ENCODE results near the gene SMIM45.

The SMIM45 gene

GRCh38 chr22:41963453-41964111, 11.6 kb downstream of the SMIM45 start:
- H3K36me3 ChIP-seq, result no peaks in the 10 kb centered on the region
- no peak overlapping the region for H3K27ac ChIP-seq
- no peaks in the 10 kb centered on the region for H3K4me1 ChIP-seq (ENCODE audit: control insufficient read depth in 1 of 2, insufficient read depth in 1 of 2, low read depth in 1 of 2, low read length in 1 of 2)
- no peak for TF ChIP-seq CTCF (IDR thresholded peaks at IDR 0.05)
- no peaks in the 10 kb centered on the region for H3K9me3 ChIP-seq
- no peak overlapping the region for H3K4me3 ChIP-seq (ENCODE audit: low read depth in 1 of 2, low read length in 1 of 2)
- peaks cover 8% of the 10 kb centered on the region for H3K27me3 ChIP-seq

GRCh38 chr22:41964112-41964491, 12.2 kb downstream of the SMIM45 start:
- no peaks in the 10 kb centered on the region for H3K4me1 ChIP-seq (ENCODE audit: control insufficient read depth in 1 of 2, insufficient read depth in 1 of 2, low read depth in 1 of 2, low read length in 1 of 2)
- H3K36me3 ChIP-seq, result no peaks in the 10 kb centered on the region
- no peak overlapping the region for H3K4me3 ChIP-seq (ENCODE audit: low read depth in 1 of 2, low read length in 1 of 2)
- peaks cover 4% of the 10 kb centered on the region for H3K27me3 ChIP-seq
- H3K9me3 ChIP-seq, result no peaks in the 10 kb centered on the region
- H3K27ac ChIP-seq, result no peak overlapping the region
- no peak for TF ChIP-seq CTCF (IDR thresholded peaks at IDR 0.05)

GRCh38 chr22:41966225-41966606, 14.3 kb downstream of the SMIM45 start:
- Histone ChIP-seq H3K4me3 (ENCODE audit: low read depth in 1 of 2, low read length in 1 of 2) (no peak overlapping the region), H3K27ac (no peak overlapping the region), H3K36me3 (no peaks in the 10 kb centered on the region), H3K9me3 (no peaks in the 10 kb centered on the region), H3K4me1 (ENCODE audit: control insufficient read depth in 1 of 2, insufficient read depth in 1 of 2, low read depth in 1 of 2, low read length in 1 of 2) (no peaks in the 10 kb centered on the region), H3K27me3 (peaks cover 5% of the 10 kb centered on the region)
- no peak for TF ChIP-seq CTCF (IDR thresholded peaks at IDR 0.05)

- Histone ChIP-seq H3K36me3 (no peaks in the 10 kb centered on the region), H3K4me3 (ENCODE audit: low read depth in 1 of 2, low read length in 1 of 2) (no peak overlapping the region), H3K27ac (no peak overlapping the region), H3K27me3 (peaks cover 10% of the 10 kb centered on the region), H3K9me3 (no peaks in the 10 kb centered on the region), H3K4me1 (ENCODE audit: control insufficient read depth in 1 of 2, insufficient read depth in 1 of 2, low read depth in 1 of 2, low read length in 1 of 2) (no peaks in the 10 kb centered on the region)
- TF ChIP-seq CTCF (IDR thresholded peaks at IDR 0.05), result no peak
Measured at GRCh38 chr22:41966607-41967240, 14.8 kb downstream of the SMIM45 start.

- no peak overlapping the region for H3K4me3 ChIP-seq (ENCODE audit: low read depth in 1 of 2, low read length in 1 of 2)
- no peak for TF ChIP-seq CTCF (IDR thresholded peaks at IDR 0.05)
- no peaks in the 10 kb centered on the region for H3K9me3 ChIP-seq
- no peaks in the 10 kb centered on the region for H3K36me3 ChIP-seq
- no peak overlapping the region for H3K27ac ChIP-seq
- H3K27me3 ChIP-seq, result peaks cover 27% of the 10 kb centered on the region
- H3K4me1 ChIP-seq (ENCODE audit: control insufficient read depth in 1 of 2, insufficient read depth in 1 of 2, low read depth in 1 of 2, low read length in 1 of 2), result no peaks in the 10 kb centered on the region
Measured at GRCh38 chr22:41968601-41969000, 16.7 kb downstream of the SMIM45 start.

Measured in neutrophil (primary cell).